Tibial artery (tissue), 4 donors: ENCODE results near the gene CEP78.

ENCODE experiments used
- DNase-seq, 2 donors: peaks; one replicate each; pipeline ENCODE4 v3.0.0-alpha.2; 2019
- H3K27ac ChIP-seq, 2 donors: fragments of 200-600 bp; sonication (generic) in 1 of 2; 1 replicate in 1 of 2; 2 replicates in 1 of 2; pipeline ENCODE4 v1.5.1; 2018 to 2019; ENCODE audit warnings: mild to moderate bottlenecking in 1 of 2
- H3K27me3 ChIP-seq, 2 donors: fragments of 200-600 bp; sonication (generic) in 1 of 2; one replicate each; pipeline versions ENCODE4 v1.5.1 to v1.6.0; 2016 to 2019
- H3K36me3 ChIP-seq, 3 donors: fragments of 200-600 bp; sonication (generic) in 2 of 3; one replicate each; pipeline ENCODE4 v1.5.1; 2016 to 2019; ENCODE audit warnings: mild to moderate bottlenecking in 2 of 3
- H3K4me1 ChIP-seq, 4 donors: fragments of 200-600 bp; sonication (generic) in 2 of 4; 1 replicate in 3 of 4; 2 replicates in 1 of 4; pipeline ENCODE4 v1.5.1; 2016 to 2019
- H3K4me3 ChIP-seq, 2 donors: fragments of 200-600 bp; sonication (generic) in 1 of 2; 1 replicate in 1 of 2; 2 replicates in 1 of 2; pipeline ENCODE4 v1.5.1; 2018 to 2019; ENCODE audit warnings: mild to moderate bottlenecking in 2 of 2
- H3K9me3 ChIP-seq, 3 donors: fragments of 200-600 bp; sonication (generic) in 1 of 3; one replicate each; pipeline ENCODE4 v1.5.1; 2016 to 2019
- CTCF ChIP-seq, 2 experiments: fragments of 200-600 bp in 1 of 2; fragments of 450-650 bp in 1 of 2; IDR thresholded peaks; one replicate each; pipeline ENCODE4 v1.5.1; 2017 to 2019; ENCODE audit warnings: antibody characterized with exemption in 2 of 2, mild to moderate bottlenecking in 1 of 2, moderate library complexity in 1 of 2
- intact Hi-C: fragments of 100-400 bp; cut with DNase I; formaldehyde crosslinking; loops from one replicate; pipeline ENCODE4 v1.15.0; 2023; ENCODE audit warnings: low total_unique reads

CEP78 gene

GRCh38 chr9:78289474-78289873, 53.6 kb downstream of the CEP78 start:
- no peak for DNase-seq
- Histone ChIP-seq H3K9me3 (no peaks in the 10 kb centered on the region), H3K36me3 (no peaks in the 10 kb centered on the region), H3K27ac (no peak overlapping the region), H3K4me3 (no peak overlapping the region), H3K27me3 (no peaks in the 10 kb centered on the region), H3K4me1 (no peaks in the 10 kb centered on the region)
- intact Hi-C loops: no loop called here
- TF ChIP-seq CTCF (IDR thresholded peaks at IDR 0.05): no peak

- Histone ChIP-seq H3K27me3 (no peaks in the 10 kb centered on the region), H3K9me3 (no peaks in the 10 kb centered on the region), H3K27ac (no peak overlapping the region), H3K36me3 (no peaks in the 10 kb centered on the region), H3K4me1 (peaks cover 0 to 7% (median under 1%) of the 10 kb centered on the region in 4 donors), H3K4me3 (no peak overlapping the region)
- no peak for DNase-seq
- intact Hi-C loops: loop anchor here (5.0 kb wide), 1 partner anchor 1249 kb away; no protein-coding TSS in a partner anchor
- no peak for TF ChIP-seq CTCF (IDR thresholded peaks at IDR 0.05)
Measured at GRCh38 chr9:78291240-78291925, 55.5 kb downstream of the CEP78 start.

GRCh38 chr9:78292026-78292425, 56.2 kb downstream of the CEP78 start:
- H3K9me3 ChIP-seq: no peaks in the 10 kb centered on the region
- no peaks in the 10 kb centered on the region for H3K36me3 ChIP-seq
- no peak overlapping the region for H3K4me3 ChIP-seq
- peaks cover 0 to 11% (median 5%) of the 10 kb centered on the region in 4 donors for H3K4me1 ChIP-seq
- no peak overlapping the region for H3K27ac ChIP-seq
- intact Hi-C loops: loop anchor here (5.0 kb wide), 1 partner anchor 1250 kb away; no protein-coding TSS in a partner anchor
- TF ChIP-seq CTCF (IDR thresholded peaks at IDR 0.05): no peak
- no peak for DNase-seq
- no peaks in the 10 kb centered on the region for H3K27me3 ChIP-seq

- no peak for DNase-seq
- no peaks in the 10 kb centered on the region for H3K9me3 ChIP-seq
- no peak for TF ChIP-seq CTCF (IDR thresholded peaks at IDR 0.05)
- intact Hi-C loops: loop anchor here (5.0 kb wide), 1 partner anchor 1251 kb away; no protein-coding TSS in a partner anchor
- no peak overlapping the region for H3K4me3 ChIP-seq
- H3K27me3 ChIP-seq: no peaks in the 10 kb centered on the region
- H3K27ac ChIP-seq: no peak overlapping the region
- H3K36me3 ChIP-seq: no peaks in the 10 kb centered on the region
- H3K4me1 ChIP-seq: peaks cover 0 to 20% (median 11%) of the 10 kb centered on the region in 4 donors
Measured at GRCh38 chr9:78292716-78293497, 57.0 kb downstream of the CEP78 start.

GRCh38 chr9:78294290-78295176, 58.7 kb downstream of the CEP78 start:
- Histone ChIP-seq H3K9me3 (no peaks in the 10 kb centered on the region), H3K27me3 (no peaks in the 10 kb centered on the region), H3K27ac (no peak overlapping the region), H3K4me3 (no peak overlapping the region), H3K36me3 (no peaks in the 10 kb centered on the region), H3K4me1 (peaks cover 0 to 25% (median 15%) of the 10 kb centered on the region in 4 donors)
- no peak for TF ChIP-seq CTCF (IDR thresholded peaks at IDR 0.05)
- intact Hi-C loops: loop anchor here (5.0 kb wide), 1 partner anchor 1252 kb away; no protein-coding TSS in a partner anchor
- DNase-seq: no peak
